ENCODE data around the gene CCBE1. TPM values are rescaled to one million over a fixed set of nuclear protein-coding genes. Genes with fewer than 3 reads are reported as not detected.

Gene CCBE1
- total RNA-seq, 1 donor from 2014 or later, result 44.6 TPM

- DNase-seq, result no peak
Measured at GRCh38 chr18:59484561-59485328, 212.5 kb downstream of the CCBE1 start.

- DNase-seq, result no peak
Measured at GRCh38 chr18:59484131-59484530, 213.1 kb downstream of the CCBE1 start.

DNA sequence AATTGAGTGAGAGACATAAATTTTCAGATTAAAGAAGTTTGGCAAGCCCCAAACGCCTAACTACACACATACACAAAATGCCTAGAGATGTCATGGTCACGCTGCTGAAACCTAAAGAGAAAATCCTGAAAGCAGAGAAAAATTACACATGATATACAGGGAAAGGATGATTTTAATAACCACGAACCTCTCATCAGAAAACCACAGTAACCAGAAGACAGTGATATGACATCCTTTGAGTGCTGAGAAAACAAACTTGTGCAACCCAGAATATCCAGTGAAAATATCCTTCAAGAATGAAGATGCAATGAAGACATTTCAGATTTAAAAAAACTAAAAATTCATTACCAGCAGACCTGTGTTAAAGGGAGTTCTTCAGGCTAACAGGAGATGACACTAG, 215.8 kb downstream of the CCBE1 start:
- DNase-seq, result no peak

GRCh38 chr18:59479776-59480175, 217.4 kb downstream of the CCBE1 start:
- no peak for DNase-seq

GRCh38 chr18:59478591-59478990, 218.6 kb downstream of the CCBE1 start:
- DNase-seq, result no peak

DNA sequence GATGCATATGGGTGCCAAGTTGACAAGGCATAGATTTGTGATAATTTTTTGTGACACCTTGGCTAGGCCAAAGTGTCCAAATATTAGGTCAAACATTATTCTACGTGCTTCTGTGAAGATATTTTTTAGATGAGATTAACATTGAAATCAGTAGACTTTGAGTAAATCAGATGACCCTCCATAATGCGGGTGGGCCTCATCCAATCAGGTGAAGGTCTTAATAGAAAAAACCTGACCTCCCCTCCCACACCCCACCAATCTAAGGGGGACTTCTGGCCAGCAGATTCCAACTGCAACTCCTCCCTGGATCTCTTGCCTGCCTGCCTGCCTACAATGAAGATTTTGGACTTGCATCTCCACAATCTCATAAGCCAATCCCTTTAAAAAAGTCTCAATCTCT, 219.4 kb downstream of the CCBE1 start:
- DNase-seq, result no peak

DNA sequence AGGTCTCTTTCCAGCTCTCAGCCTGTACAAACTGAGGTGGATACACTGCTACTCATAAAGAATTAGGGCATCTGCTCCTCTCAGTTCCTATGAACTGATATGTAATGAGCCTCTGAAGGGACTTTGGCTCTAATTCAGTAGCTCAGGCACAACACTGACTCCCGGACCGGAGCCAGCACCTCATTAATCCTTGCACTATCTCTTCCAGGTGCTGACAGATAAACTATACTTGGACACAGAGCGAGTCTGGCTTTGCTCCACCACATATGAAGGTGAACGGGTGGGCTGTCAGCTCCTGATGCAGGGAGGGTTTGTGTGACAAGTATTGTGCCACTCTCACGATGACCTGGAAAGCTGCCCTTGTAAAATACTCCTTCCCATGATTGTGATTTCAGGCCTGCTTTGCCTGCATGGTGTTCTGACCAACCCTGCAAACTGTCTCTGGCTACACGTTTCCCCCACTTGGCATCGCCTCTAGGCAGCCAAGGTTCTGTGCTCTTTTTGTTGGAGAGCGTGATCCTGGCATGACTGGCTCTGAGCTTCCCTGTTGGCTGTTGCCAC, 226.6 kb downstream of the CCBE1 start:
- no peak for DNase-seq

DNA sequence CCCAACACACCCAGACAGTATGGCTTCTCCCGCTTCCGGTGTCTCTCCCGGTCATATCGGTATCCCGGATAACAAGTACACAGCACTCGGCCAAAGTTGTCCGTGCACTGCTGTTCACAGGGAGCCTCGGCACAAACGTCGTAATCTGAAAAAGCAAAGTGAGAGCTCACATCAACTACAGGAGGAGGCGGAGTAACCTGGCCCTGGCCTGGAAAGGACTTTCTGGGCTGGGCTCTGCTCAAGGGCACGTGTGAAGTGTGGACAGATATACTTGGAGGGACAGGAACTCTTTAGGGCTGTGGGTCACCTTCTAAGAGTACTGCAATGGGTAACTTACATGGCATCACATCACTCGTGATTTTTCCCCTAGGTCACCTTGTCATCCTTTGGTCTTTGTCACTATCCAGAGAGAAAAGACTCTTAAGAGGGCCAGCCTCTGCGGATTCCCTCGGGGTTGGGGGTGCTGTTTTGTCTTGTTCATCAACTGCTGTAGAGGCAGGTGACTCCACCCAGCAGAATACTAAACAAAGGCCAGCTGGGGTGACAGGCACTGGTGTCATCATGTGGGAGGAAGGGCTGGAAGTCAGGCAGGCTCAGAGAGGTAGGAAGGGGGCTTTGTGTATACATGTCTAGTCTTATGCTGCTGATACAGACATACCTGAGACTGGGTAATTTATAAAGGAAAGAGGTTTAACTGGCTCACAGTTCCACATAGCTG, 227.6 kb downstream of the CCBE1 start:
- no peak for DNase-seq

GRCh38 chr18:59468821-59469220, 228.4 kb downstream of the CCBE1 start:
- DNase-seq, result no peak

DNA sequence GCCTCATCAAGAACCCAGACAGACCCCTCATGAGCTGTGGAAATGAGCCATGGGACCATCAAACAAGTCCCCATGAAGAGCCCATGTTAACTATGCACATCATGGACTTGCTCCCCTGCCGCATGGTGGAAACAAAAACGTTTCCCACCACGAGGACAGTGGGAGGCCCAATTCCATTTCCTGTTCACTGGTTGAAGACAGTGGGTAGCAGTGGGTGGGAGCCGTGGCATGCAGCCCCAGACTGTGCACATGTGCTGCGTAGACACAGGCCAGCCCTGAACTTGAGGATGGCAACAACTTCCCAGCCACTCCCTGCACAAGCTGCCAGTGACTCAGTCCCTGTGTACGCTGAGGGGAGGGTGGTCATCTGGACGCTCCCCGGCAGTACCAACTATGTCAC, 229.7 kb downstream of the CCBE1 start:
- no peak for DNase-seq

DNA sequence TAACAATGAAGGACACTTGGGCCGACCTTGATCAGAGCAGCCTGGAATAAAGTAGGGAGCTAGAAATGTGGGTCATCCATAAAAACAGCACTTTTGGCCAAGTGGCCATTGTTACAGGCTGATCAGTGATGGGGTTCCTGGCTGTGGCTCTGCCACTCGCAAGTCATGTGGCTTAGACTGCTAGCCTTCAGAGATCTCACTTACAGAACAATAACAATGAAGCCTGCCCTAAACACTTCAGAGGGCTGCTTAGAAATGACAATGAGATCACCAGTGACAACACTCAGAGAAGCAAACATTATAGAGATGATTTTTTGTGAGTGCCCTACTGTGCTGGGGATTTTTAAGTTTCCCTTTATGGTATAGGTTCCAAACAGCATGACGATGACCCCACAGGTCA, 230.2 kb downstream of the CCBE1 start:
- no peak for DNase-seq

DNA sequence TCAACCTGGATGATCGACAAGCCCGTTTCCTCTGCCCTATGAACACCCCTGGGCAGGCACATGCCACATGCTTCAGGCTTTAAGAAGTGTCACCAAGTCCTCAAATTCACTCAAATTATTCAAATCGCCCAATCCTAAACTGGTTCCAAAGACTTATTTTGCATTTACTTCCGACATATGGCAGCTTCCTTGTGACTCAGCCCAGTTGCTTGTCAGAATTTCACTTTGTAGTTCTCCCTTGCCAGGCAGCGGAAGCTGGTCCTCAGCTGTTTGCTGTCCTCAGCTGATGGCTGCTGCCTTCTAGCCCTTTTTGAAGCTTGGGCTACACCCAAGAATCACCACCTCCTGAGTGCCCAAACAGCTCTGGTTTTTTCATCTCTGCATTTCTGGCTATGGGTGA, 232.7 kb downstream of the CCBE1 start:
- no peak for DNase-seq

GRCh38 chr18:59461171-59461570, 236.1 kb downstream of the CCBE1 start:
- DNase-seq, result no peak

GRCh38 chr18:59460072-59460420, 237.2 kb downstream of the CCBE1 start:
- DNase-seq, result no peak

DNA sequence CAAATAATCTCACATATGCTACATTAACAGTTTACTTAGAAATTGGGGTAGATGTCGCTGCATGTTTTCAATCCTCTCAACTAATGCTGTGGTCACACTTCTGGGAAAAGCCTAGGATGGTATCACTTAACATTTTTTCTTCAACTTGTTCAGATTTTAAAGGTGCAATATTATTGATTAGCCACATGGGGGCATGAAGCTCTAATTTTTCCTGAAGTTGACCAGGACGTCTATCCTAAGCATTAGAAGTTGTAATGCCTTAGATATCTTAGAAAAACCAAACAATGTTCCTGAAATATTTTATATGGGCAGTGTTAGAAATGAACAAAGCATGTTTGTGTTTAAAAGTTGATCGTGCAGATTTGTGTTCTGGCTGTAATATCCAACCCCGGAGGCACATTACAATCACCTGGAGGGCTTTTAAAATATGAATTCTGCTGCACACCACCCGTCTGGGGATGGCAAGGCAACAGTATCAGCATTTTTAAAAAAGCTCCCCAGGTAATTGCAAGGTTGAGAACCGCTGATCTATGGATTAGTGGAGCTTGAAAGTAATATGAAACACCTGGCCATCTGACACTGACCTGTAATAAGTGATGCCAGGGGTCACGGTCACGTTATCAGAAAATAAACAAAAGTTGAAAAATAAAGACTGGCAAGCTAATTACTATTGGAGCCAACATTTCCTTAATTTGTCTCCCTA, 237.7 kb downstream of the CCBE1 start:
- no peak for DNase-seq

- DNase-seq, result no peak
Measured at GRCh38 chr18:59458575-59458974, 238.6 kb downstream of the CCBE1 start.

- no peak for DNase-seq
Measured at GRCh38 chr18:59456657-59457056, 240.6 kb downstream of the CCBE1 start.

DNA sequence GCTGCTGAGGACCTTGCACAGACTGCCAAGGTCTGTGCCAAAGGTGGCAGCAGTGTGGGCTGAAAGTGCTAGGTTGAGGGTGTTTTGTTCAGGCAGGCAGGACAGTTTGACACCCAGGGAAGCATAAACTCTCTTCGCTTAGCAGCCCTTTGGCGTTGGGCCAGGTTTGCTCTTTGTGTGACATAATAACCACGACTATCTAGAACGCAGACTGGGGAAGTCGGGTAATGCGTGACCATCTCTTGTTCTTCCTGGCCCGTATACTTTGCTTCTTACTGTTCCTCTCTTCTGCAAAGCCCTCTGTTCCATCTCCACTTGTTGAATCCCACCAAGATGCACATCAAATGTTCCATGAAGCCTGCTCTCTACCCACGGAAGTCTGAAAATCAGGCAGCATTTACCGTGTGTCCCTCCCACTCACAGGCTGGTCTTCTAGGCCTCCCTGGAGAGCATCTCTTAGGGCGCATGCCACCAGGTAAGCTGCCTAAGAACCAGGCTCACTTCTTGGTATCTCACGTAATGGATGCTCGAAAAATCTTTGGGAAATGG, 241.4 kb downstream of the CCBE1 start:
- no peak for DNase-seq

- no peak for DNase-seq
Measured at GRCh38 chr18:59454909-59455727, 242.1 kb downstream of the CCBE1 start.

GRCh38 chr18:59453468-59453961, 243.7 kb downstream of the CCBE1 start:
- no peak for DNase-seq

DNA sequence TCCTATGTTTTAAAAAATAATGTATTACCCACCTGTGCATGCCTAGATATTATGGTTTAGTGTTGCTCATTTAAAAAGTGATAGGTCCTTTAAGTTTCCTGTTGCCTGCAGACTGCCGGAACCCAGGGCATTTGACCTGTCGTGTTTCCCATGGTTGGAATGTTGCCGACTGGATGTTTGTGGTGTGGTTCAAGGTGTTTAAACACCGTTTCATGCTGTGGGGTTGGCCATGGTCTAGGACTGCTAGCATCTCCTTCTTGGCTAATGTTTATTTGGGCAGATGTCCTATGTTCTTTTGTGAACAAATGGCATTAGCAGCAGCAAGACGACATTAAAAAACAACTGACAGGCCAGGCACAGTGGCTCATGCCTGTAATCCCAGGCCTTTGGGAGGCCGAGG, 245.3 kb downstream of the CCBE1 start:
- no peak for DNase-seq

GRCh38 chr18:59451073-59451472, 246.2 kb downstream of the CCBE1 start:
- no peak for DNase-seq

Measured in occipital lobe (tissue), 2 donors.